NCI-H524 (cell line): ENCODE measurements around the gene SERPINA4.
A peak's percentile ranks its signal among the peaks of the same experiment; 100 is the strongest.
"Not testable (repeated sequence)": the region's sequence is repeated elsewhere in the genome, so short reads cannot be mapped to it uniquely, and the experiment has no call there.

Experiments used
- DNase-seq, 2 experiments: peaks; one replicate each; lab custom pipeline; 2025; lab: John Stamatoyannopoulos, UW

Gene SERPINA4

DNA sequence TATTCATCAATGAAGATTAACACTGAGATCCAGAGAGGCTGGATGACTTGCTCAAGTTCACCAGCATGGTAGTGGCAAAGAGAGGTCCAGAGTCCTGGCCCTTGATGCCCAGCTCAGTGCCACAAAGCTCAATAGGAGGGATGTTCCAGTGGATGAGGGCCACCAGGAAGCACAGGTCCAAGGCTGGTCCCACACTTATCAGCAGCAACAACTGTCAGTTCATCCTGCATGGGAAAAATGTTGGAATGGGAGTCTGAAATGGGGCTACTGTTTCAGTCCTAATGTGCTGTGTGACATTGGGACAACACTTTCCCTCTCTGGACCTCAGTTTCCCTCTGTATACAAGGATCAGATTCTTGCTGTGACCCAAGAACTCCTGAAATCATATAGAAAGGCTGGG lies 31.2 kb downstream of the SERPINA4 start:
- no peak for DNase-seq

DNA sequence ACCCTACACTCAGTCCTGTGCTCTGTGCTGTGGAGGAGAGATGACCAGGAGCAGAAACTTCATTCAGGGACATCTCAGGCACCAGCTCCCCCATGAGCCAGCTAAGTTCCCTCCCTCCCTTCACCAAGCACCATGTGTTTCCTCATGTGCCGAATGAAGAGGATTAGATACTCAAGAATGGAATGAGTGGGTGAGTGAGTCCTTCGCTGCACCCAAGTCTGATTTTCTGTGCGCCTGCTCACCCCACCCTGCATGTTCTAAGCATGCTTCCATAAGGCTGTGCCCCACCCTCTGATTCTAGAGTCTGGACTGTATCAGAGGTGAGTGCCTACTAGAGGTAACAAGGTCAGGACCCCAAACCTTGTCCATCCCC lies 32.1 kb downstream of the SERPINA4 start:
- peak; percentile 69 to 90 for DNase-seq

DNA sequence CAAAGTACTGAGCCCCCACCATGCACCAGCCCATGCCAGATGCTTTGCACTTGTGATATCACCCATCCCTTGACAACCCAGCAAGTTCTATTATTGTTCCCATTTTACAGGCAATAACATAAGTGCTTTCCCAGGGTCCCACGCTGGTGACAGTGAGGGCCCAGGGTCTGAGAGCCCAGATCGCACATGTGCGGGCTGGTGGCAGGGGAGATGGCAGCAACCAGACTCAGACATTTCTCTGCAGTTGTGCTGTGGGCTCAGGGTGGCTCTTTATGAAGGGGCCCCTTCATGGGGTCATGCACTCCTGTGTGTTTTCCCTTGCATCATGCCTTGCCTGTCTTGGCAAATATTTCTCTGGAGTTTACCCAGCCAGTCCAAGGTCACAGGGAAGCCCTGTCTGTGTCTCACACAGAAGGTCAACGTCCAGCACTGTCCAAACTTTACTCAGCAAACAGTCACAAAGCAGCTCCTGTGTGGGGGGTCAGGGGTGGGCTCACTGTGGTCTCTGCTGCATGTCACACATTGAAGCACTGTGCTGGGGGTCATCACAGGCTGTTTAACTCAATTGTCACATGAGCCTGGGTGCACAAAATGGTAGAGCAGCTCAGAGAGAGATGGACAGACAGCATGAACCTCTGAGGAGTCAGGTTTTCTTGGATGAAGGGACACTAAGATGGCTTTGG lies 32.6 kb downstream of the SERPINA4 start:
- DNase-seq: no peak

DNA sequence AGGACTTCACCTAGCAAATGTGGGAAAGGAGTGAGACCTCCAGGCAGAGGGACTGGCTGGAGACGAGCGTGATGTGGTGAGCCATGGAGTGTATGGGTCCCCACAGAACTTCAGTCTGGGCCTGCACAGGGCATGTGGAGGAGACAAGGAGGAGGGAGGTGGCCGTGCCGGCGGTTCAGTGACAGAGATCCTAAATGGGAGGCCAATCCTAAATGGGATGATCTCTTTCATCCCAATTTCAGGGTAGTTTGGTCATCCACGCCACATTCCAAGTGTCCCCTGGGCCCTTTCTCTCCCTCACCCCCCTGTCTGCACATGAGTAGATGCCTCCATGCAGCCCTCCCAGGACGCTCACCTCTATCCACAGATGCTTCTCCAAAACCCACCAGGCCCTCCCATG lies 33.2 kb downstream of the SERPINA4 start:
- no peak for DNase-seq

DNA sequence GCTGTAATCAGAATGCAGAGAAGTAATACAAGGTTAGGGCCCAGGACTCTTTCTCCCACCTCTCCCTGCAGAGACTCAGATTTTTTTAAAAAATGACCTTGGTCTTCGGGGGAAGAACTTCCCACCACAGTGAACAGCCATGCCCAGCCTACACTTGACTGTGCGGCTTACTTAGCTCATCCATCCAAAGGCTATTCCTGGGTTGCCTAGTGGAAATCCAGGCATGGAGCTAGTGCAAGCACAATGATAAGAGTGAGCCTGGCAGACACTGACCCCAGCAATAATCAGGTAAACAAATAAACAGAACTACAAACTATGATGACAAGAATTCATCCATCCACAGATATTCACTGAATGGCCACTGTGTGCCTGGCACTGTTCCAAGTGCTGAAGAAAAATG lies 34.7 kb downstream of the SERPINA4 start:
- DNase-seq: no peak

DNA sequence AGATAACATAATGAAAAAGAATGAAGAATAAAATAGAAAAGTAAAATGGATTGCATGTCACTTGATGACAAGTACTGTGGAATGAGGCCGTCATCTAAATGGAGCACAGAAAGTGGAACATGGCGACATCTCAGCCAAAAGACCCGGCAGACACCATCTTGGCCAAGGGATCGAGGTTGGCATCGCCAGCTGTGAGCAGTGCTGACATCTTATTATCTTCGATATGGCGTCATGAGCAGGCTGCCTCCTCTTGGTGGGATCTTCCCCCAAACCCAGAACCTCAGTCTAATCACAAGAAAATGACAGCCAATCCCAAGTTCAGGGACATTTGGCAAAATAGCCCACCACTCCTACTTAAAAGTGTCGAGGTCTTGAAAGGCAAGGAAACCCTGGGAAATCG lies 35.1 kb downstream of the SERPINA4 start:
- no peak for DNase-seq

DNA sequence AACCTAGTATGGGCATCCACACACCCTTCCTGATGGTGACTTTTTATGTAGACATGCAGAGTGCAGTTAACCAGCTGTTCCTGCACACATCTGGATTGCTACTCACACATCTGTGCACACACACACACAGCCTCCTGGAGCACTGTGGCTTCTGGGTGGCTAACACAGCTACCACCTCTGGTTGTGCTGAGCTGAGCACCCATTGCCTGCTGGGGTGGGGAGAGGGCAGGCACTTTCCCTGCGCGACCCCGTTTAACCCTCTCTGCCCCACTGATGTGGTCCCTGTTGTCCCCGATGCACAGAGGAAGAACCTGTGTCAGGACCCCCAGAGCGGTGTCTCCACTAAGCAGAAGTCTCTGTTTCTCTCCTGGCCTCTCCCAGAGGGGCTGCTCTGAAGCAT lies 36.5 kb downstream of the SERPINA4 start:
- no peak for DNase-seq

DNA sequence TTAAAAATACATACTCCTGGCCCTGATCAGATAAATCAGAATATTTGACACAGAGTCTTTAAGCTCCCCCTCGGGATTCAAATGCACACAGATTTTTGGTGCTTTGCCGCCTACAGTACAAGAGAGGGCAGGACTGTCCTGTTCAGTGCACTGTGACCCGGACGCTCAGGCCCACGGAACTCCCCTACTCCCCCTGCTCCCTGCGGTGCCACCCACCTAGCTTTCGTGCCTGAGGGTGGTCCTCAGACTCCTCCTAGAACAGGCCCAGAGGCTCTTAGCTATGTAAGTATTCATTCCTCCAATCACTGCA lies 37.2 kb downstream of the SERPINA4 start:
- DNase-seq: no peak

DNA sequence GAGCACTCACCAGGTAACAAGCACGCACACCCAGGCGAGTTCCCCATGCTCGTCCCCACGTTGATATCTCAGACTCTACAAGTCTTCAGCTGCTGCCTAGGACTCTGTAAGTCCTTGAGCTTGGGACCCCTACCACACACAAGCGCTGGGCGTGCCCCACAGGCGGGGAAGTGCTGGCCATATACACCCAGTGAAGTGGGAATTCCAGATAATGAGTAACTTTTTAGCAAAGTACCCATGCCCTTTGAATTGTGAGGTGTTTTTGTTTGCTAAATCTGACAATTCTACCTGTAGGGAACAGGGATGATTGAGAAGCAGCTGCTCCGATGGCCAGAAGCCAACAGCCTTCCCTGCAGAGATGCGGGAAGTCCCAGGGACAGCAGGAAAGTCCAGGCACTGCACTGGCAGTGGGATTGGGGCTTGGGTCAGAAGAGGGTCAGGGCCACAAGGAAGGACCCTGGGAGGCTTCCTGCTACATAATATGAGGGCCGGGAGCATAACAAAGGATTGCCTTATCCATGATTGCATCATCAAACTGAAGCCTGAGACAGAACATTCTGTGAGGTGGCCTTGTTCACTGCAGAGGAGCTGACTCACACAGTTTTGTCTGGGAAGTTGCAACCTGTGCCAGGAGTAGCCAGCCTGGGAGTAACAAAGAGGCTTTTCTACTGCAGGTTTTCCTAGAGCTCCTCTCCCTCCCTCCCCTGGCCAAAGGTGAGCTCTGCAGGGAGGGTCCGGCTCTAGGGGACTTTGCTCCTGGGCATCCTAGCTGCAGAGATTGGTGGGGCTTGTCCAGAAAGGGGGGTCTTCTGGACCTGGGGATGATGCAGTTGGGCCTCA lies 37.8 kb downstream of the SERPINA4 start:
- no peak for DNase-seq

DNA sequence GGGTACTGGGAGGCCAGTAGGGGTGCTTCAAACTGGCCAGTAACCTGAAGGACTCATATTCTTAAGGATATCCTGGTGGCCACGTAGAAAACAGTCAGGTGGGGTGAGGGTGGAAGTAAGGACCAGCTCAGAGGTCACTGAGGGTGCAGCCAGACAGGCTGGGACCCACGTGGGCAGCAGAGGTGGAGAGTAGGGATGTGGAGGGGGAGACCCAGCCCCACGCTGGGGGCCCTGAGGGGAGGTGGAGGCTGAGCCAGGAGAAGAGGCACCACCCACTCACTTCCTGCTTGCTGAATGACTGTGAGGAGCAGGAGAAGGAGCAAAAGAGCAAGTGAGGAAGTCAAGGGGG lies 38.4 kb downstream of the SERPINA4 start:
- DNase-seq: no peak

DNA sequence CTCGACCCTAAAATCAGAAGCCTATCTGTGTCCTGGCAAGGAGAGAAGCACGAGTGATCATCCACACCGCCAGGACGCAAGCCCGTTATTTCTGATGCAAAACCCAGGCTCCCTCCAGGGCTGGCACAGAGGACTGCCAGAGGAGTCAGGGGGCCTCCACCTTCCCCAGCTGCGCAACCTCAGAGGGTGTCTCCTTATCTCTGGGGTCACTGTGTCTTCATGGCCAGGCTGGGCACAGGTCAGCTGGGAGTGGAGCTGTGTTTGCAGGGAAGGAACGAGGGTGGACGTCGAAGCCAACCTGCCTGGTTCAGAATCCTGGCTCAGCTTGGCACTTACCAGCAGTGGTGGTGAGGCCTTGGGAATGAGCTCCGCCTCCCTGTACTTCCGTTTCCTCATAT lies 38.9 kb downstream of the SERPINA4 start:
- DNase-seq: no peak

DNA sequence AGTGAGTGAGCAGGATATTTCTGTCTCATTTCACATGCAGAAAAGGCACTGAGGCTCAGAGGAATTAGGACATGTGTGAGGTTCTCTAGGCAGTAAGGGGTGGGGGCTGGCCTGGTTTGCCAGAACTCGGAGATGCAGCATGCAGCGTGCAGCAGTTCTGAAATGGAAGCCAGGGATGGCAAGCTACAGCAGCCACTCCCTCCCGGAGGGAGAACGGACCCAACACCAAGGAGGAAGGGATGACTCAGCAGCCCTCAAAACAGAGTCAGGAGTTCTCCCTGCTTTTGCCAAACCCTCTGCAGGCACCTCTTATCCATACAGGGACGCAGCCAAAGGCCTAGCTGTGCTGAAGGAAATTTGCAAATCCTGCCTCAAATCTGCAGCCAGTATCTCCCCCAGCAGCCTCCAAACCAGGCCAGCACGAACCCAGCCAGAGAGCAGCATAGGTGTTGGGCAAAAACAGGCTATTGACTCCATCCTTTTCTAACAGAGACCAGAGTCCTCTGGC lies 40.7 kb downstream of the SERPINA4 start:
- DNase-seq: no peak

DNA sequence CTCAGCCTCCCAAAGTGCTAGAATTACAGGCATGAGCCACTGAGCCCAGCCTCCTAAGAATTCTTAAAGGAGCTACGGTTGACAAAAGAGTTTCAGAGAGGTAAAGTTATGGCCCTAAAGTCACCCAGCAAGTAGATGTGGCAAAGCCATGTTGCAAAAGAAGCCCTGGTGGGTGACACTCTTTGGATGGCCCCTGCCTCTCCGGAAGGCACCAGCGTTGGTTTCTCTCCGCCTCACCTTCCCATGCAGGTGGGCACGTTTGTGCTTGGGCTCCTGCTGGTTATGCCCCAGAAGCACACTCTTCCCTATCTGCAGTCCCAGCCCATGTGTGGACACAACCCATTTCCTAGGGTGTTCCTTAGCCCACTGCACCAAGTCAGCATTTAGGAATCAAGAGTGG lies 41.5 kb downstream of the SERPINA4 start:
- no peak for DNase-seq

DNA sequence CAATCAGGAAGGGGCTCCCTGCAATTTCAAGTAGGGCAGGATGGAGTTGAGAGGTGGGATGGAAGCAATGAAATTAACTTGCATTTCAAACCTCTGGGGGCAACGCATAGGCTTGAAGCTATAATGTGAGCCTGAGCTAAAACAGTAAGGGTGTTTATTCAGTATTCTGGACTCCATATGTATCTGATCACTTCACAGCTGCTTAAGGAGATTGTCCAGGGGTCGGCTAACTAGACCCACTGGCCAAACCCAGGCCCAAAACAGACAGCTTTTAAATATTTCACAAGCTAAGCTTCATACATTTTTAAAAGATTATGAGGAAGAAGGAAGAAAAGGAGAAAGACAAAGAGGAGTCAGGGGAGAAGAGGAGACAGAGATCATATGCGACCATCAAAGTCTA lies 44.1 kb downstream of the SERPINA4 start:
- DNase-seq: no peak

DNA sequence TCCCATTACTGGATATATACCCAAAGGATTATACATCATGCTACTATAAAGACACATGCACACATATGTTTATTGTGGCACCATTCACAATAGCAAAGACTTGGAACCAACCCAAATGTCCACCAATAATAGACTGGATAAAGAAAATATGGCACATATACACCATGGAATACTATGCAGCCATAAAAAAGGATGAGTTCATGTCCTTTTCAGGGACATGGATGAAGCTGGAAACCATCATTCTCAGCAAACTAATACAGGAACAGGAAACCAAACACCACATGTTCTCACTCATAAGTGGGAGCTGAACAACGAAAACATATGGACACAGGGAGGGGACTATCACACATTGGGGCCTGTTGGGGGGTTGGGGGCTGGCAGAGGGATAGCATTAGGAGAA lies 47.7 kb downstream of the SERPINA4 start:
- not testable (repeated sequence) for DNase-seq

DNA sequence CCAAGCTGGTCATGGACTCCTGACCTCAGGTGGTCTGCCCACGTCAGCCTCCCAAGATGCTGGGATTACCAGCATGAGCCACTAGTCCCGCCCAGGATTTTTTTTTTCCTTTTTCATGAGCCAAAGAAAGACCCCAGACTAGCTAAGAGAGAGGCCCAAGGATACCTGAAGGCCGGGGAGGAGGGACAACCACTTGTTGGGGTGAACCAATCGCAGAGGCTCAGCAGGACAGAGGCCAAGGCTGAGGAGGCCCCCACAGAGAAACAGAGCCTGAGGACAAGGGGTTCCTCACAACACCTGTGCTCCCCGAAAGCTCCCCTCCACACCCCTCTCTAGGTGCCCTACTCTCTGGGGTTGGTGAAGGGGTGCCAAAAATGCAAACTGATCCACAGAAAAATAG lies 49.9 kb downstream of the SERPINA4 start:
- DNase-seq: no peak

DNA sequence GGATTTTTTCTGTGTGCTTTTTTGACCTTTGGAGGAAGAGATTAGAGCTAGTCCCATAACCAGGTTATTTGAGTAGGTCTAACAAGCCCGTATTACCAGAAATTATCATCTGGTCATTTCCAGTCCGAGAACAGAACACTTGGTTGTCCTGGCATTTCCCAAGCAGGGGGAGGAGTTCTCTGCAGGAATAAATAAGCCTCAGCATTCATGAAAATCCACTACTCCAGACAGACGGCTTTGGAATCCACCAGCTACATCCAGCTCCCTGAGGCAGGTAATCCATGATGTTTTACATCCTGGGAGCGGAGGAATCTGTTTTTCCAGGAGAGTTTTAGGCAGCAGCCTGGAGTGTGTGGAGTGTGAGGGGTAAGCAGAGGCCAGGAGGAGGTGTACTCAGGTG lies 50.9 kb downstream of the SERPINA4 start, which contains the start of gene SERPINA3:
Gene SERPINA3, plus strand, starts transcription at position 218 of the 400 bp plus-strand sequence. CDS start 2,051 bp downstream, outside the sequence.
- DNase-seq: no peak

DNA sequence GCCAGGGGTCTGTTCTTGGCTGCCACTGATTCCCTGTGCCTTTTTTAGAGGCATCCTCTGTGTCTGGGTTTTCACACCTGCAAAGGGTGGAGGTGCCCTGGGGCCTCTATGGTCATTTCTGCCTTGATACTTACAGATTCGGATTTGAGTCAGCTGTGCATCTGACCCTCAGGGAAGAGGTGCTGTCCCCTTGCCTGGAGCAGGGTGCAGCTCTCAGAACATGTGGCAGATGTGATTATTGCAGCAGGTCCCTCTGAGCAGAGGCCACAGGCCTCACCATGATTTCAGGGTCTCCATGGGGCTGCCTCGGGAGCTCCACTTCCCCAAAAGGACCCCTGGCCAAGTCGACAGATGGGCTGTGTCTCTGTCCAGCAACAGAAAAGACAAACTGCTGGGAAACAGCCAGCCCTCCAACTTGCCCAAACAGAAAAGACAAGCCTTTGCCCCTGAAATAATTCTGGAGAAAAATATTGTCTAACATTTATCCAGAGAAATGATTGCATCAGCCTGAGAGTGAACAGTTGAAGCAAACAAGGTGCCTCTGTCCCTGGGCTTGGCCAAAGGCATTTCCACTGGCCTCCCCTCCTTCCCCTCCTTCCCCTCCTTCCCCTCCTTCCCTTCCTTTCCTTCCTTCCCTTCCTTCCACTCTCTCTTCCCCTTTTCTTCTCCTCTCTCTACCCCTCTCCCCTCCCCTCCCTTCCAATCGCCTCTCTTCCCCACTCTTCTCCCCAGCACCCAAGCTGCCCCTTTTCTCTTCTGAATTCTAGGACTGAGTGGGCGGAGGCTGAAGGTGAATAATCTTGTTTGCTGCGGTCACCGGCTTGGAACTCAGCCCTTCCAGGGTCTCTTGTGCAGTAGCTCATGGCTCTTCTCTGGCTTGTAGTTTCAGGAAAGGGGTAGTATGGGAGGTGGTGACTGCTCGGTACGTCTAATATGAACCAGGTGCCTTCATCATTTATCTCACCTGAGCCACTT lies 51.6 kb downstream of the SERPINA4 start:
- peak in 1 of 2 experiments; percentile 14 for DNase-seq

DNA sequence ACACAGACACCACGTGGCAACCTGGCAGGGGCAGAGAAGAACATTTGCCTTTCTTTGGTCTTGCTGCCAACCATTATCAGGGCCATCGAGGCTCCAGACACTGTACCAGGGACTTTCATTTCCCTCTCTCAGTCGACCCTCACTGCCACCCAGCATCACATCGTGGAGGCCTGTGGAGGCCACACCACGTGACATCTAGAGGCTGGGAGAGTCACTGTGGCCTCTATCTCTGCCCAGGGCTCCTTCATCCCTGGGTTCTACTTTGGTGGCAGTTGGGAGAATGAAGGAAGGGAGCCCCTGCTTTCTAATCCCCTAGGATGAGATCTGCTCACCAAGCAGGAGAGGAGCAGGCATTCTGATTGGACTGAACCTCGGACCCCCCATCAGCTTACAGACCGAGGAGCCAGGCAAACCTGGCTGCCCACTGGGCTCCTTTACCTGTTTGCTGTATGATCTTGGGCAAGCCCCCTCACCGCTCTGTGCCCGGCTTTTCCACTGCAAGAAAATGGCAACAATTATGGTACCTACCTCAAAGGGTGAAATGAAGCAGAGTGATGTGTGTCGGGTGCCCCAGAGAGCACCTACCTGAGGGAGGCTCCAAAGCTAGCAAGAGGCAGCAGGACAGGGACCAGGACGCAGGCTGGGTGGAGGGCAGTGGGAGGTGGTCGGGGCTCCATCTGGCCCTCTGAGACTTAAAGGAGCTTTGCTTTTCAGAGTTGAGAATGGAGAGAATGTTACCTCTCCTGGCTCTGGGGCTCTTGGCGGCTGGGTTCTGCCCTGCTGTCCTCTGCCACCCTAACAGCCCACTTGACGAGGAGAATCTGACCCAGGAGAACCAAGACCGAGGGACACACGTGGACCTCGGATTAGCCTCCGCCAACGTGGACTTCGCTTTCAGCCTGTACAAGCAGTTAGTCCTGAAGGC lies 52.7 kb downstream of the SERPINA4 start:
- no peak for DNase-seq

DNA sequence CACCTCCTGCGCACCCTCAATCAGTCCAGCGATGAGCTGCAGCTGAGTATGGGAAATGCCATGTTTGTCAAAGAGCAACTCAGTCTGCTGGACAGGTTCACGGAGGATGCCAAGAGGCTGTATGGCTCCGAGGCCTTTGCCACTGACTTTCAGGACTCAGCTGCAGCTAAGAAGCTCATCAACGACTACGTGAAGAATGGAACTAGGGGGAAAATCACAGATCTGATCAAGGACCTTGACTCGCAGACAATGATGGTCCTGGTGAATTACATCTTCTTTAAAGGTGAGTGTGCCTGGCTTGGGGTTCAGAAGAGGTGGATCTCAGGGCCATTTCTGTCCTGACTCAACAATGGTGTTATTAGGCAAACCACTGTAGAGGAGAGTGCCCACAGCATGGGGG lies 53.6 kb downstream of the SERPINA4 start:
- DNase-seq: no peak

DNA sequence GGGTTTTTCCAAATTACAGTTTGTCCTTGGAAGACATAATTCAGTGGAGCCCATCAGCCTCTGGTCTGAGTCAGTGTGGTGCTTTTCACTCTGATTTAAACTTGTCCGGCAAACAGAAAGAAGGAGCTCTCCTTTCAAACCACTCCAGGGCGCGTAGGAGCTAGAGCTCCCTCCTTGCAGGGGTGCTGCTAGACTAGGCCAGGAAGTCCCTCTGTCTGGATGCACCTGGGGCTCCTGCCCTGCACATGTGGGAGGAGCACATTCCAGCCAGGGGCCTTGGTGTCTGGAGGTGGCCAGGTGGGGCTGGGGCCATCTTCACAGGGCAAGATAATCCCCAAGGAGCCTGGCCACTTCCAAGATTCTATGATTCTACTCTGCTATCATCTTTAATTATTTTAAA lies 54.0 kb downstream of the SERPINA4 start:
- DNase-seq: no peak
